ENCODE results near the gene HEATR3. TPM values are rescaled to one million over a fixed set of nuclear protein-coding genes. Genes with fewer than 3 reads are reported as not detected.

Gene HEATR3
- total and polyA plus RNA-seq, 2 donors (not counting 1 experiment from before 2014, with no cell fraction given) = 18.0 to 21.0 TPM

DNA sequence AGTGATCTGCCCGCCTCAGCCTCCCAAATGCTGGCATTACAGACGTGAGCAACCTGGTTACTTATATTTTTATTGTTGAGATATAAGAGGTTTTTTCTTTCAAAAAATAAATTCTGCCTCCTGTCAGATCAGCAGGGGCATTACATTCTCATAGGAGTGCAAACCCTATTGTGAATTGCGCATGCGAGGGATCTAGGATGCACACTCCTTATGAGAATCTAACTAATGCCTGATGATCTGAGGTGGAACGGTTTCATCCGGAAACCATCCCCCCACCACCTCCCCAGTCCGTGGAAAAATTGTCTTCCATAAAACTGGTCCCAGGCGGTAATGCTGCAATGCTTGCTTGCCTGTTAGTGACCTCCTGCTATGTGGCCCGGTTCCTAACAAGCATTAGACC, 48.2 kb upstream of the HEATR3 start:
- H3K9ac ChIP-seq (ENCODE audit: low read length) = no peak overlapping the region
- no peak overlapping the region for H3K4me2 ChIP-seq (replicated peaks; ENCODE audit: low read depth, low read length, poor library complexity, severe bottlenecking)
- H3K4me3 Mint-ChIP-seq = no peak overlapping the region
- H3K4me1 ChIP-seq (ENCODE audit: control insufficient read depth in 2 of 2, insufficient read depth in 2 of 2, low read length in 2 of 2) = no peaks in the 10 kb centered on the region
- no peaks in the 10 kb centered on the region for H3K79me2 ChIP-seq (ENCODE audit: control insufficient read depth, insufficient read depth, low read length)
- H3K4me1 Mint-ChIP-seq = no peaks in the 10 kb centered on the region
- ChIA-PET CTCF (no interaction called here), POLR2A (no interaction called here)
- WGBS (ENCODE audit: insufficient coverage) = 85% methylated on average over 6 of the region's 9 CpGs
- no peaks in the 10 kb centered on the region for H4K20me1 ChIP-seq (ENCODE audit: control insufficient read depth, insufficient read depth, low read length, poor library complexity, severe bottlenecking)
- TF ChIP-seq EZH2 (IDR thresholded peaks at IDR 0.05; ENCODE audit: borderline replicate concordance, insufficient read depth, low read depth, low read length, poor library complexity, severe bottlenecking) = no peak
- TF ChIP-seq, protein P1, sequence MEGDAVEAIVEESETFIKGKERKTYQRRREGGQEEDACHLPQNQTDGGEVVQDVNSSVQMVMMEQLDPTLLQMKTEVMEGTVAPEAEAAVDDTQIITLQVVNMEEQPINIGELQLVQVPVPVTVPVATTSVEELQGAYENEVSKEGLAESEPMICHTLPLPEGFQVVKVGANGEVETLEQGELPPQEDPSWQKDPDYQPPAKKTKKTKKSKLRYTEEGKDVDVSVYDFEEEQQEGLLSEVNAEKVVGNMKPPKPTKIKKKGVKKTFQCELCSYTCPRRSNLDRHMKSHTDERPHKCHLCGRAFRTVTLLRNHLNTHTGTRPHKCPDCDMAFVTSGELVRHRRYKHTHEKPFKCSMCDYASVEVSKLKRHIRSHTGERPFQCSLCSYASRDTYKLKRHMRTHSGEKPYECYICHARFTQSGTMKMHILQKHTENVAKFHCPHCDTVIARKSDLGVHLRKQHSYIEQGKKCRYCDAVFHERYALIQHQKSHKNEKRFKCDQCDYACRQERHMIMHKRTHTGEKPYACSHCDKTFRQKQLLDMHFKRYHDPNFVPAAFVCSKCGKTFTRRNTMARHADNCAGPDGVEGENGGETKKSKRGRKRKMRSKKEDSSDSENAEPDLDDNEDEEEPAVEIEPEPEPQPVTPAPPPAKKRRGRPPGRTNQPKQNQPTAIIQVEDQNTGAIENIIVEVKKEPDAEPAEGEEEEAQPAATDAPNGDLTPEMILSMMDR (IDR thresholded peaks at IDR 0.05) = no peak
- no peaks in the 10 kb centered on the region for H3K36me3 ChIP-seq (replicated peaks in 1 of 2; ENCODE audit: control extremely low read depth in 1 of 2, control insufficient read depth in 1 of 2, extremely low read depth in 1 of 2, insufficient read depth in 2 of 2, low read length in 1 of 2)
- peaks cover 17% of the 10 kb centered on the region for H3K27me3 Mint-ChIP-seq
- H3K27ac Mint-ChIP-seq = no peak overlapping the region
- H3K27ac ChIP-seq (ENCODE audit: low read length in 2 of 2) = no peak overlapping the region
- ATAC-seq (ENCODE audit: low read depth) (no peak), DNase-seq (no peak)
- H3K9me3 Mint-ChIP-seq (ENCODE audit: insufficient read depth) = no peaks in the 10 kb centered on the region
- no peaks in the 10 kb centered on the region for H3K9me3 ChIP-seq (ENCODE audit: control extremely low read depth in 1 of 3, control insufficient read depth in 2 of 3, insufficient read depth in 1 of 3, low read length in 2 of 3)
- H3K27me3 ChIP-seq (replicated peaks in 1 of 4; ENCODE audit: control extremely low read depth in 1 of 4, control insufficient read depth in 3 of 4, insufficient read depth in 4 of 4, low read length in 3 of 4) = no peaks in the 10 kb centered on the region
- H3K4me3 ChIP-seq (ENCODE audit: control extremely low read depth in 1 of 5, extremely low read depth in 1 of 5, insufficient read depth in 1 of 5, low read depth in 2 of 5, low read length in 4 of 5) = no peak overlapping the region
- no peak overlapping the region for H2AFZ ChIP-seq (ENCODE audit: insufficient read depth, low read depth, low read length, poor library complexity, severe bottlenecking)
- intact Hi-C loops (cut with micrococcal nuclease) = no loop called here

DNA sequence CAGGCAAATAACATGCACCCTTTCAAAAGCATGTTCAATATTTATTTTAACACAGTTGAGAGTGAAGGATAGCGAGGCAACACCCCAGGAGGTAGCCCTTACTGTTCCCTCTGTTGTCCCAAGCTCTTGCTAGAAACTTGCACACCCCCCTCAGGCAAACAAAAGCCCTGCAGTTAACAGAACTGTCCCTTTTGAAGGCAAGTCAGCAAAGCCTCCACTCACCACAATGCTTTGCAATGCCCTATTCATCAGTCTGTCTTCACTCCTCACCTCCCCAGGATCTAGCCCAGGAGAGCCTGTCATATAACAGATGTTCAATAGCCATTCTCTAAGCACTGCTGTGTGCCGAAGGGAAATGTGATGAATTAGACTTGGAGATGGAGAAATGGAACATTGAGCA, 44.2 kb upstream of the HEATR3 start:
- no peaks in the 10 kb centered on the region for H3K27me3 ChIP-seq (replicated peaks in 1 of 4; ENCODE audit: control extremely low read depth in 1 of 4, control insufficient read depth in 3 of 4, insufficient read depth in 4 of 4, low read length in 3 of 4)
- intact Hi-C loops (cut with micrococcal nuclease) = no loop called here
- Mint-ChIP-seq H3K4me1 (peaks cover 18% of the 10 kb centered on the region), H3K27ac (no peak overlapping the region), H3K4me3 (no peak overlapping the region), H3K9me3 (ENCODE audit: insufficient read depth) (no peaks in the 10 kb centered on the region), H3K27me3 (peaks cover 10% of the 10 kb centered on the region)
- ChIA-PET CTCF (no interaction called here), POLR2A (no interaction called here)
- no peaks in the 10 kb centered on the region for H3K36me3 ChIP-seq (replicated peaks in 1 of 2; ENCODE audit: control extremely low read depth in 1 of 2, control insufficient read depth in 1 of 2, extremely low read depth in 1 of 2, insufficient read depth in 2 of 2, low read length in 1 of 2)
- DNase-seq (no peak), ATAC-seq (ENCODE audit: low read depth) (no peak)
- H3K9me3 ChIP-seq (ENCODE audit: control extremely low read depth in 1 of 3, control insufficient read depth in 2 of 3, insufficient read depth in 1 of 3, low read length in 2 of 3) = no peaks in the 10 kb centered on the region
- TF ChIP-seq, protein P1 (IDR thresholded peaks at IDR 0.05) = no peak
- no peak for TF ChIP-seq EZH2 (IDR thresholded peaks at IDR 0.05; ENCODE audit: borderline replicate concordance, insufficient read depth, low read depth, low read length, poor library complexity, severe bottlenecking)
- no peak overlapping the region for H3K27ac ChIP-seq (ENCODE audit: low read length in 2 of 2)
- H4K20me1 ChIP-seq (ENCODE audit: control insufficient read depth, insufficient read depth, low read length, poor library complexity, severe bottlenecking) = no peaks in the 10 kb centered on the region
- WGBS (ENCODE audit: insufficient coverage) = 67% methylated on average over 2 of the region's 2 CpGs
- H3K79me2 ChIP-seq (ENCODE audit: control insufficient read depth, insufficient read depth, low read length) = peaks cover 34% of the 10 kb centered on the region
- peaks cover 12 to 14% of the 10 kb centered on the region in 2 donors for H3K4me1 ChIP-seq (ENCODE audit: control insufficient read depth in 2 of 2, insufficient read depth in 2 of 2, low read length in 2 of 2)
- H3K4me3 ChIP-seq (ENCODE audit: control extremely low read depth in 1 of 5, extremely low read depth in 1 of 5, insufficient read depth in 1 of 5, low read depth in 2 of 5, low read length in 4 of 5) = no peak overlapping the region
- H2AFZ ChIP-seq (ENCODE audit: insufficient read depth, low read depth, low read length, poor library complexity, severe bottlenecking) = no peak overlapping the region
- H3K9ac ChIP-seq (ENCODE audit: low read length) = no peak overlapping the region
- H3K4me2 ChIP-seq (replicated peaks; ENCODE audit: low read depth, low read length, poor library complexity, severe bottlenecking) = no peak overlapping the region
